Neural cell (in vitro differentiated cells): ENCODE data around the gene KASH5. TPM values are rescaled to one million over a fixed set of nuclear protein-coding genes. Genes with fewer than 3 reads are reported as not detected.

ENCODE experiments used
- H2AFZ ChIP-seq: fragments of 200-600, 300-800 bp; sonication (generic), shearing (Covaris generic); 2 replicates; pipeline ENCODE4 v1.6.0; 2014; ENCODE audit warnings: low read depth, mild to moderate bottlenecking, antibody characterized with exemption, low read length, moderate library complexity
- H3F3A ChIP-seq: fragments of 200-600 bp; shearing (Covaris generic); 2 replicates; pipeline ENCODE4 v1.6.1; 2016; ENCODE audit warnings: mild to moderate bottlenecking, moderate library complexity, mixed read lengths, antibody characterized with exemption, low read length; ENCODE audit not compliant: insufficient read depth, poor library complexity, severe bottlenecking
- H3K27ac ChIP-seq: fragments of 200-600, 300-800 bp; sonication (generic), shearing (Covaris generic); 2 replicates; pipeline ENCODE4 v1.5.1; 2014; ENCODE audit warnings: mild to moderate bottlenecking, low read length, moderate library complexity
- H3K27me3 ChIP-seq: fragments of 300-800, 200-600 bp; sonication (generic), shearing (Covaris generic); 2 replicates; pipeline ENCODE4 v1.6.0; 2014; ENCODE audit warnings: mild to moderate bottlenecking, low read depth, low read length, moderate library complexity; ENCODE audit not compliant: insufficient read depth
- H3K36me3 ChIP-seq: fragments of 300-800, 200-600 bp; sonication (generic), shearing (Covaris generic); 2 replicates; pipeline ENCODE4 v1.5.1; 2014; ENCODE audit warnings: mild to moderate bottlenecking, antibody characterized with exemption, low read length, moderate library complexity; ENCODE audit not compliant: insufficient read depth
- H3K4me2 ChIP-seq: fragments of 300-800, 200-600 bp; sonication (generic), shearing (Covaris generic); 2 replicates; pipeline ENCODE4 v1.6.0; 2014; ENCODE audit warnings: mild to moderate bottlenecking, low read length
- H3K4me3 ChIP-seq: fragments of 300-800, 200-600 bp; sonication (generic), shearing (Covaris generic); 2 replicates; pipeline ENCODE4 v1.5.1; 2014; ENCODE audit warnings: mild to moderate bottlenecking, low read length, moderate library complexity
- H3K79me2 ChIP-seq: fragments of 200-600 bp; shearing (Covaris generic); replicated peaks from 2 replicates; pipeline ENCODE4 v1.6.0; 2014; ENCODE audit warnings: mild to moderate bottlenecking, low read length, moderate library complexity; ENCODE audit not compliant: insufficient read depth
- H3K9ac ChIP-seq: fragments of 300-800, 200-600 bp; sonication (generic), shearing (Covaris generic); 2 replicates; pipeline ENCODE4 v1.6.1; 2016; ENCODE audit warnings: mild to moderate bottlenecking, low read length, mixed read lengths
- H3K9me2 ChIP-seq: fragments of 200-600 bp; shearing (Covaris generic); 2 replicates; pipeline ENCODE4 v1.6.1; 2016; ENCODE audit warnings: mild to moderate bottlenecking, low read length, mixed read lengths; ENCODE audit not compliant: insufficient read depth
- H3K9me3 ChIP-seq: fragments of 200-600, 300-800 bp; sonication (generic), shearing (Covaris generic); 2 replicates; pipeline ENCODE4 v1.6.1; 2016; ENCODE audit warnings: mild to moderate bottlenecking, mixed run types, low read length, moderate library complexity, mixed read lengths
- H4K20me1 ChIP-seq: fragments of 200-600 bp; shearing (Covaris generic); 2 replicates; pipeline ENCODE4 v1.6.1; 2016; ENCODE audit warnings: mild to moderate bottlenecking, mixed run types; ENCODE audit not compliant: insufficient read depth
- CTCF ChIP-seq: fragments of 450-650 bp; IDR thresholded peaks from 2 replicates; pipeline ENCODE4 v1.5.1; 2014; ENCODE audit warnings: antibody characterized with exemption, mild to moderate bottlenecking, moderate library complexity; ENCODE audit not compliant: poor library complexity, severe bottlenecking
- EP300 ChIP-seq: fragments of 450-650 bp; conservative IDR thresholded peaks from 2 replicates; pipeline ENCODE4 v1.6.1; 2014; ENCODE audit warnings: antibody characterized with exemption, mild to moderate bottlenecking, moderate library complexity; ENCODE audit not compliant: poor library complexity, severe bottlenecking
- EZH2 ChIP-seq: fragments of 200-600, 300-800 bp; shearing (Covaris generic), sonication (generic); IDR thresholded peaks from 2 replicates; pipeline ENCODE4 v1.6.1; 2014; ENCODE audit warnings: antibody characterized with exemption, low read length, borderline replicate concordance, mild to moderate bottlenecking; ENCODE audit not compliant: insufficient read depth, poor library complexity, severe bottlenecking
- MXI1 ChIP-seq: fragments of 450-650 bp; conservative IDR thresholded peaks from 2 replicates; pipeline ENCODE4 v1.6.1; 2014; ENCODE audit warnings: antibody characterized with exemption, mild to moderate bottlenecking; ENCODE audit not compliant: poor library complexity, severe bottlenecking
- POLR2AphosphoS5 ChIP-seq: IDR thresholded peaks from 2 replicates; pipeline ENCODE4 v1.6.1; 2012
- RAD21 ChIP-seq: fragments of 450-650 bp; conservative IDR thresholded peaks from 2 replicates; pipeline ENCODE4 v1.6.1; 2014; ENCODE audit warnings: antibody characterized with exemption, mild to moderate bottlenecking, moderate library complexity
- REST ChIP-seq: IDR thresholded peaks from 2 replicates; pipeline ENCODE4 v1.6.1; 2012; ENCODE audit warnings: borderline replicate concordance
- SMC3 ChIP-seq: fragments of 450-650 bp; conservative IDR thresholded peaks from 2 replicates; pipeline ENCODE4 v1.6.1; 2014; ENCODE audit warnings: antibody characterized with exemption, mild to moderate bottlenecking, moderate library complexity; ENCODE audit not compliant: poor library complexity
- TAF1 ChIP-seq: IDR thresholded peaks from 2 replicates; pipeline ENCODE4 v1.6.1; 2012; ENCODE audit warnings: low read depth
- polyA plus RNA-seq: library from polyadenylated mRNA; depleted of rRNA; stranded (reverse); fragments of >200 nt; gene quantifications from 2 replicates; pipeline ENCODE4 v1.2.3, GENCODE V29; 2014

Gene KASH5
- polyA plus RNA-seq, 1 donor from 2014 or later, result 0.11 TPM

DNA sequence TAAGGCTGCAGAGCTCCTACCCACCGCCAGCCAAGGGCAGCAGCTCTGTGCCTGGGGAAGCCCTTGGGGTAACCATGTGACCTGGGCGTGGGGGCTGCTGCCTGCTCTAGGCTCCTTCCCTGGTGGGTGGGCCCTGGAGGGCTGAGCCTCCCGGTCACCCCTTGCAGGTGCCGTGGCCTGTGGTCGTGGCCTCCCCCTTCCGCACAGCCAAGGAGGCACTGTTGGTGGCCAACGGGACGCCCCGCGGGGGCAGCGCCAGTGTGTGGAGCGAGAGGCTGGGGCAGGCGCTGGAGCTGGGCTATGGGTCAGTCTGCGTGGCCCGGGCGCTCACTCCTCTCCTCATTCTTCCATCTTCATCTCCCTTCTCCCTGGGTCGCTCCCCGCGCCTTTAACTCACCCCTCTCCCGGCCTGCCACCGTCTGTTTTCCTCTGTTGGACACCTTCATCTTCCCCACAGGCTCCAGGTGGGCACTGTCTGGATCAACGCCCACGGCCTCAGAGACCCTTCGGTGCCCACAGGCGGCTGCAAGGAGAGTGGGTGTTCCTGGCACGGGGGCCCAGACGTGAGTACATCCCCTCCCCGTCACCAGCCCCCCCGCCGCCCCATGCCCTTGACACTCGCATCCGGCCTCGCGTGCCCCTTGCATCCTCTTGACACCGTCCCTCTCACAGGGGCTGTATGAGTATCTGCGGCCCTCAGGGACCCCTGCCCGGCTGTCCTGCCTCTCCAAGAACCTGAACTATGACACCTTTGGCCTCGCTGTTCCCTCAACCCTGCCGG lies 76.1 kb downstream of the KASH5 start:
- Histone ChIP-seq H2AFZ (no peak overlapping the region), H3K27ac (no peak overlapping the region), H3K4me2 (no peak overlapping the region), H3K27me3 (no peaks in the 10 kb centered on the region), H3K9ac (no peak overlapping the region), H3K9me3 (no peaks in the 10 kb centered on the region), H3K79me2 (no peaks in the 10 kb centered on the region), H3F3A (no peaks in the 10 kb centered on the region), H3K4me3 (no peak overlapping the region), H3K36me3 (no peaks in the 10 kb centered on the region), H4K20me1 (no peaks in the 10 kb centered on the region), H3K9me2 (no peaks in the 10 kb centered on the region)
- TF ChIP-seq TAF1, result no peak
- TF ChIP-seq EP300, result no peak
- no peak for TF ChIP-seq POLR2AphosphoS5
- no peak for TF ChIP-seq MXI1
- TF ChIP-seq RAD21, result no peak
- TF ChIP-seq REST, result no peak
- no peak for TF ChIP-seq SMC3
- TF ChIP-seq EZH2, result no peak
- no peak for TF ChIP-seq CTCF

GRCh38 chr19:49465371-49465770 lies 77.3 kb downstream of the KASH5 start:
- Histone ChIP-seq H3K4me2 (no peak overlapping the region), H3K9ac (no peak overlapping the region), H3K9me3 (no peaks in the 10 kb centered on the region), H3K27ac (no peak overlapping the region), H3K9me2 (no peaks in the 10 kb centered on the region), H3F3A (no peaks in the 10 kb centered on the region), H3K79me2 (no peaks in the 10 kb centered on the region), H4K20me1 (no peaks in the 10 kb centered on the region), H3K27me3 (no peaks in the 10 kb centered on the region), H2AFZ (no peak overlapping the region), H3K4me3 (no peak overlapping the region), H3K36me3 (no peaks in the 10 kb centered on the region)
- no peak for TF ChIP-seq MXI1

Other genes starting within 250 kb of the KASH5 start
- 1.0 TPM in 1 of 2 replicates, not detected in the other for gene HRC, start 232.9 kb upstream of the KASH5 start, polyA plus RNA-seq
- gene TRPM4, start 230.5 kb upstream of the KASH5 start, polyA plus RNA-seq, result 40.0 and 42.5 TPM in 2 replicates
- not detected in 2 replicates for gene SLC6A16, start 63.1 kb upstream of the KASH5 start, polyA plus RNA-seq
- not detected in 2 replicates for gene CD37, start 52.8 kb upstream of the KASH5 start, polyA plus RNA-seq
- 1.0 and 1.3 TPM in 2 replicates for gene TEAD2, start 25.8 kb upstream of the KASH5 start, polyA plus RNA-seq
- 2.8 TPM in 1 of 2 replicates, not detected in the other for gene DKKL1, start 24.4 kb upstream of the KASH5 start, polyA plus RNA-seq
- not detected in 2 replicates for gene PTH2, start 35.2 kb downstream of the KASH5 start, polyA plus RNA-seq
- gene GFY, start 37.1 kb downstream of the KASH5 start, polyA plus RNA-seq, result not detected in 2 replicates
- gene SLC17A7, start 53.3 kb downstream of the KASH5 start, polyA plus RNA-seq, result 0.07 TPM in 1 of 2 replicates, not detected in the other
- gene PIH1D1, start 63.6 kb downstream of the KASH5 start, polyA plus RNA-seq, result 132 and 145 TPM in 2 replicates
- gene ALDH16A1, start 65.0 kb downstream of the KASH5 start, polyA plus RNA-seq, result 13.5 and 16.7 TPM in 2 replicates
- not detected in 2 replicates for gene FLT3LG, start 86.0 kb downstream of the KASH5 start, polyA plus RNA-seq
- 2,313 and 2,518 TPM in 2 replicates for gene RPL13A, start 99.4 kb downstream of the KASH5 start, polyA plus RNA-seq
- gene RPS11, start 108.2 kb downstream of the KASH5 start, polyA plus RNA-seq, result 4,020 and 4,439 TPM in 2 replicates
- 1.7 TPM in 1 of 2 replicates, not detected in the other for gene FCGRT, start 124.4 kb downstream of the KASH5 start, polyA plus RNA-seq
- not detected in 2 replicates for gene RCN3, start 139.8 kb downstream of the KASH5 start, polyA plus RNA-seq
- gene NOSIP, start 192.3 kb downstream of the KASH5 start, polyA plus RNA-seq, result 129 and 153 TPM in 2 replicates
- gene PRRG2, start 193.1 kb downstream of the KASH5 start, polyA plus RNA-seq, result not detected in 2 replicates
- 1.2 and 1.7 TPM in 2 replicates for gene PRR12, start 202.9 kb downstream of the KASH5 start, polyA plus RNA-seq